Stomach (tissue), 19 donors: ENCODE measurements around the gene TMEM179. TPM values are rescaled to one million over a fixed set of nuclear protein-coding genes. Genes with fewer than 3 reads are reported as not detected.
"Not testable (repeated sequence)": the region's sequence is repeated elsewhere in the genome, so short reads cannot be mapped to it uniquely, and the experiment has no call there.

Source experiments
- DNase-seq, 2 donors: peaks; one replicate each; pipeline versions ENCODE4 v3.0.0 to v3.0.0-alpha.2; 2013 to 2019
- H3K27ac ChIP-seq, 5 donors: fragments of 200-600 bp in 4 of 5; sonication (generic) in 4 of 5; one replicate each; pipeline ENCODE4 v1.5.1; 2013 to 2019; ENCODE audit warnings: mild to moderate bottlenecking in 1 of 5, moderate library complexity in 1 of 5
- H3K27me3 ChIP-seq, 3 donors: fragments of 200-600 bp; sonication (generic); one replicate each; pipeline ENCODE4 v1.5.1; 2017 to 2019; ENCODE audit warnings: mixed run types in 1 of 3
- H3K36me3 ChIP-seq, 4 donors: fragments of 200-600 bp; sonication (generic); 1 replicate in 3 of 4; 2 replicates in 1 of 4; pipeline ENCODE4 v1.5.1; 2016 to 2019
- H3K4me1 ChIP-seq, 4 donors: fragments of 200-600 bp; sonication (generic); one replicate each; pipeline ENCODE4 v1.5.1; 2016 to 2019
- H3K4me3 ChIP-seq, 4 donors: fragments of 200-600 bp; sonication (generic) in 3 of 4; one replicate each; pipeline ENCODE4 v1.5.1; 2016 to 2019; ENCODE audit warnings: mild to moderate bottlenecking in 1 of 4
- H3K9me3 ChIP-seq, 4 donors: fragments of 200-600 bp; sonication (generic); one replicate each; pipeline ENCODE4 v1.5.1; 2016 to 2019
- EP300 ChIP-seq: sonication (generic); formaldehyde crosslinking; IDR thresholded peaks from one replicate; pipeline ENCODE4 v1.6.1; 2017; ENCODE audit warnings: antibody characterized with exemption
- POLR2A ChIP-seq, 4 donors: fragments of 450-650 bp; IDR thresholded peaks; one replicate each; pipeline ENCODE4 v1.6.1; 2016; ENCODE audit warnings: antibody characterized with exemption in 4 of 4, control low read depth in 2 of 4, mild to moderate bottlenecking in 1 of 4, moderate library complexity in 1 of 4
- POLR2AphosphoS5 ChIP-seq, 3 donors: sonication (generic); formaldehyde crosslinking; IDR thresholded peaks; one replicate each; pipeline ENCODE4 v1.6.1; 2016; ENCODE audit warnings: antibody characterized with exemption in 3 of 3
- whole genome bisulfite sequencing, 5 donors: extraction: QIAGEN DNeasy Blood & Tissue Kit in 3 of 5; methylation state at CpG; one replicate each; pipeline versions ENCODE4 v1.1.5 to v1.1.7; 2013 to 2018; 5-methylcytosine and 5-hydroxymethylcytosine counted together
- intact Hi-C: fragments of 100-400 bp; cut with DNase I; formaldehyde crosslinking; loops from one replicate; pipeline ENCODE4 v1.15.1; 2023; ENCODE audit warnings: low total_unique reads
- long read RNA-seq, 10 donors: transcript quantifications; one replicate each; lab custom pipeline, GENCODE V29; 2026
- polyA plus RNA-seq, 3 donors: library from polyadenylated mRNA; stranded (reverse); fragments of 200-250 nt; gene quantifications; one replicate each; pipeline ENCODE4 v1.2.3, GENCODE V29; 2013
- total RNA-seq, 5 donors: library from RNA; depleted of rRNA; stranded (reverse); fragments of >200 nt; gene quantifications; one replicate each; pipeline versions ENCODE4 v1.1.0 to v1.2.3, GENCODE V29; 2014 to 2016
- TF ChIP-seq, protein P1 (sequence below), 7 experiments: fragments of 450-650 bp in 4 of 7; fragments of 200-600 bp in 3 of 7; sonication (generic) in 3 of 7; IDR thresholded peaks; one replicate each; pipeline ENCODE4 v1.5.1; 2016 to 2019; ENCODE audit warnings: antibody characterized with exemption in 7 of 7, control low read depth in 2 of 7, mild to moderate bottlenecking in 1 of 7
- donor health status: healthy with polysubstance abuse.
- donor health status: Bipolar disorder and iron deficiency.
- donor health status: healthy.

Gene TMEM179
- 1 to 10 TPM in 1 of 5 donors, under 1 TPM in 2, not detected in 2; 0.58 to 4.6 (median 0.92) TPM for total RNA-seq
- polyA plus RNA-seq, result 1 to 10 TPM in 1 of 3 donors, under 1 TPM in 1, not detected in 1; 0.87 to 1.4 TPM
- long read RNA-seq, donor 1, partial matches to known transcripts, result 0 of 1 reads
- long read RNA-seq, donor 1, other reads (novel, unspliced or antisense), result 0 of 1 reads
- long read RNA-seq, donor 2, partial matches to known transcripts, result 0 of 1 reads
- long read RNA-seq, donor 2, other reads (novel, unspliced or antisense), result 0 of 1 reads
- long read RNA-seq, donor 3, partial matches to known transcripts, result 0 of 2 reads
- long read RNA-seq, donor 3, other reads (novel, unspliced or antisense), result 0 of 2 reads
- long read RNA-seq, donor 4, partial matches to known transcripts, result 0 of 1 reads
- long read RNA-seq, donor 4, other reads (novel, unspliced or antisense), result 0 of 1 reads
- long read RNA-seq, donor 5, result 0 reads
- long read RNA-seq, donor 6, partial matches to known transcripts, result 0 of 4 reads
- long read RNA-seq, donor 6, other reads (novel, unspliced or antisense), result 0 of 4 reads
- long read RNA-seq, donor 7, partial matches to known transcripts, result 0 of 2 reads
- long read RNA-seq, donor 7, other reads (novel, unspliced or antisense), result 0 of 2 reads
- long read RNA-seq, donor 8, partial matches to known transcripts, result 0 of 1 reads
- long read RNA-seq, donor 8, other reads (novel, unspliced or antisense), result 0 of 1 reads
- long read RNA-seq, donor 9, partial matches to known transcripts, result 0 of 2 reads
- long read RNA-seq, donor 9, other reads (novel, unspliced or antisense), result 0 of 2 reads
- long read RNA-seq, donor 10, partial matches to known transcripts, result 0 of 1 reads
- long read RNA-seq, donor 10, other reads (novel, unspliced or antisense), result 0 of 1 reads

DNA sequence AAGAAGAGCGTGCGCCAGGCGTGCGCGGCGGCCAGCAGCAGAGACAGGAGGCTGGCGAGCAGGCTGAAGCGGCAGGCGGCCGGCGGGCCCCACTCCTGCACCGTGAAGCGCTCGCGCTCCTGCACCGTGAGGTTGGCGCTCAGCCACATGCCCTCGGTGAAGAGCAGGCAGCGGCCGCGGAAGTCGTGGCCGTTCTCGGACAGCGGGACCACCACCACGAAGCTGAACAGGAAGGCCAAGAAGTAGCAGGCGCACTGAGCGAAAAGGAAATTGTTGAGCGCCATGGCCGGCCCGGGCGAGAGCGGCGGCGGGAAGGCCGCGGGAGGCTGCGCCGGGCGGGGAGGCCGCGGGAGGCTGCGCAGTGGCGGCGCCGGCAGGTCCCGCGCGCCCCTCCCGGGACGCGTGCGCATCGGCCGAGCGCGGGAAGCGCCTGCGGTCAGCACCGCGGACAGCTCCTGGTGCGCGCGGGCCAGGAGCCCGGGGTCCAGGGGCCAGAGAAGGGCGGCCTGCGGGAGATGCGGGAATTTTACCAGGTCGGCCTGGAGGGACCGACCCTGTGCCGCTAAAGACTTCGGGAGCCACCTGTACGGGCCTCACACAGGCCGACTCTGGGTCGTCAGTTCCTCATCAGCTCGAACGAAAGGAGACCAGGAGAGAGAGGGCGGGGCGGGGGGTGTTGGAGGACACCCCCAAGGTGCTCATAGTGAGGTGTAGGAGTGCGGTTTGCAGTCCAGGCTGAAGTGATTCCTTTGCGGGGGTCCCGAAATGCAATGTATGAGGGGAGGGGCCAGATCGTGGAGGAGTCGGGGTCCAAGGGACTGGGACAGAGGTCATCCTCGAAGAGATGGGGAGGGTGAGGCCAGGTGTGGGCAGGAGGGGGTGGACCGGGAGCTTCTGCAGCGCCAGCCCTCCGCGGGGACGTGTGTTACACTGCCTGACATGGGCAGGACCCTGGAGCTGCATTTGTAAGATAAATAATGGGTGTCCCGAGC lies at the start of gene TMEM179:
Gene TMEM179, minus strand, starts transcription at position 315 of the 992 bp plus-strand sequence. Its CDS starts 31 bp downstream, at position 284.
- no peak within 1 kb of the TSS for H3K27ac ChIP-seq
- peaks cover 5 to 9% (median 7%) of the 10 kb centered on the region in 4 donors for H3K4me1 ChIP-seq
- H3K4me3 ChIP-seq, result peak within 1 kb of the TSS; percentile 19 to 34 (median 26)
- peaks cover 0 to 87% (median 36%) of the 10 kb centered on the region in 3 donors for H3K27me3 ChIP-seq
- 6 to 25% (median 8%) methylated on average over 26 to 91 of the region's 91 CpGs for WGBS, 5 donors
- TF ChIP-seq EP300 (no peak), POLR2AphosphoS5 (IDR thresholded peaks at IDR 0.05) (no peak), POLR2A (IDR thresholded peaks at IDR 0.05) (no peak)
- TF ChIP-seq, protein P1, sequence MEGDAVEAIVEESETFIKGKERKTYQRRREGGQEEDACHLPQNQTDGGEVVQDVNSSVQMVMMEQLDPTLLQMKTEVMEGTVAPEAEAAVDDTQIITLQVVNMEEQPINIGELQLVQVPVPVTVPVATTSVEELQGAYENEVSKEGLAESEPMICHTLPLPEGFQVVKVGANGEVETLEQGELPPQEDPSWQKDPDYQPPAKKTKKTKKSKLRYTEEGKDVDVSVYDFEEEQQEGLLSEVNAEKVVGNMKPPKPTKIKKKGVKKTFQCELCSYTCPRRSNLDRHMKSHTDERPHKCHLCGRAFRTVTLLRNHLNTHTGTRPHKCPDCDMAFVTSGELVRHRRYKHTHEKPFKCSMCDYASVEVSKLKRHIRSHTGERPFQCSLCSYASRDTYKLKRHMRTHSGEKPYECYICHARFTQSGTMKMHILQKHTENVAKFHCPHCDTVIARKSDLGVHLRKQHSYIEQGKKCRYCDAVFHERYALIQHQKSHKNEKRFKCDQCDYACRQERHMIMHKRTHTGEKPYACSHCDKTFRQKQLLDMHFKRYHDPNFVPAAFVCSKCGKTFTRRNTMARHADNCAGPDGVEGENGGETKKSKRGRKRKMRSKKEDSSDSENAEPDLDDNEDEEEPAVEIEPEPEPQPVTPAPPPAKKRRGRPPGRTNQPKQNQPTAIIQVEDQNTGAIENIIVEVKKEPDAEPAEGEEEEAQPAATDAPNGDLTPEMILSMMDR (IDR thresholded peaks at IDR 0.05), result no peak
- peak in 1 of 2 donors; percentile 87 for DNase-seq
- intact Hi-C loops, result no loop called here
- peaks cover 0 to 3% (median 0%) of the 10 kb centered on the region in 4 donors for H3K9me3 ChIP-seq
- H3K36me3 ChIP-seq, result no peaks in the 10 kb centered on the region

DNA sequence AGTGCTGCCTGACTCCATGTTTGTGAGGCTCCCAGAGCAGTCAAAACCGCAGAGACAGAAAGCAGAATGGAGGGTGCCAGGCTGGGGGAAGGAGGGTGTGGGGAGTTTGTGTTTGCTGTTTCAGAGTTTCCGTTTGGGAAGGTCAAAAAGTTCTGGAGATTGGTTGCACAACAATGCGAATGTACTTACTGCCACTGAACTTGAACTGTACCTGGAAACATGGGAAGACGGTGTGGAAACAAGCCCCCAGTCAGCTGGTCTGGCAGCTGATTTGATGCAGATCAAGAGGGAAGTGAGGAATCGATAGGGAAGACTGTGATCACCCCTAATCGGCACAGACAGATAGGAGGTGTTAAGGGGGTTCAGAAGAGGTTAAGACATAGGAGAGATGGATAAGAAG lies 49.5 kb upstream of the TMEM179 start:
- H3K4me1 ChIP-seq, result peaks cover 4 to 12% (median 10%) of the 10 kb centered on the region in 4 donors
- WGBS, 5 donors, result 32 to 64% (median 55%) methylated on average over 6 of the region's 6 CpGs
- no peak for DNase-seq
- H3K4me3 ChIP-seq, result no peak overlapping the region
- peaks cover 0 to 3% (median 3%) of the 10 kb centered on the region in 3 donors for H3K27me3 ChIP-seq
- no peak overlapping the region for H3K27ac ChIP-seq
- no peaks in the 10 kb centered on the region for H3K9me3 ChIP-seq
- TF ChIP-seq POLR2AphosphoS5 (IDR thresholded peaks at IDR 0.05), result no peak
- TF ChIP-seq POLR2A (IDR thresholded peaks at IDR 0.05), result no peak
- TF ChIP-seq EP300, result no peak
- TF ChIP-seq, protein P1 (IDR thresholded peaks at IDR 0.05), result no peak
- H3K36me3 ChIP-seq, result no peaks in the 10 kb centered on the region
- intact Hi-C loops, result no loop called here

DNA sequence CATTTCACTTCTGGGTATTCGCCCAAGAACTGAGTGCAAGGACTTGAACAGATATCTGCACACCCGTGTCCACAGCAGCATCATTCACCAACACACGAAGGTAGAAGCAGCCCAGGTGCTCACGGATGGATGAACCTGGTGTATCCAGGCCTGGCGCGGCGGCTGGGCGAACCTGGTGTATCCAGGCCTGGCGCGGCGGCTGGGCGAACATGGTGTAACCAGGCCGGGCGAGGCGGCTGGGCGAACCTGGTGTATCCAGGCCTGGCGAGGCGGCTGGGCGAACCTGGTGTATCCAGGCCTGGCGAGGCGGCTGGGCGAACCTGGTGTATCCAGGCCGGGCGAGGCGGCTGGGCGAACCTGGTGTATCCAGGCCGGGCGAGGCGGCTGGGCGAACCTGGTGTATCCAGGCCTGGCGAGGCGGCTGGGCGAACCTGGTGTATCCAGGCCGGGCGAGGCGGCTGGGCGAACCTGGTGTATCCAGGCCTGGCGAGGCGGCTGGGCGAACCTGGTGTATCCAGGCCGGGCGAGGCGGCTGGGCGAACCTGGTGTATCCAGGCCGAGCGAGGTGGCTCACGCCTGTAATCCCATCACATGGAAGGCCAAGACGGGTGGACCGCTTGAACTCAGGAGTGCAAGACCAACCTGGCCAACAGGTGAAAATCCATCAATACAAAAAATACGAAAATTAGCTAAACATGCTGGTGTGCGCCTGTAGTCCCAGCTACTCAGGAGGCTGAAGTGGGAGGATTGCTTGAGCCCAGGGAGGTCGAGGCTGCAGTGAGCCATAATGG lies 48.8 kb upstream of the TMEM179 start:
- H3K27ac ChIP-seq, H3K36me3 ChIP-seq, H3K4me3 ChIP-seq, H3K27me3 ChIP-seq, intact Hi-C loops, DNase-seq, H3K9me3 ChIP-seq: not testable (repeated sequence)
- H3K4me1 ChIP-seq, result peaks cover 4 to 12% (median 10%) of the 10 kb centered on the region in 4 donors
- WGBS, 5 donors, result 94 to 97% (median 95%) methylated on average over 28 to 52 of the region's 52 CpGs

DNA sequence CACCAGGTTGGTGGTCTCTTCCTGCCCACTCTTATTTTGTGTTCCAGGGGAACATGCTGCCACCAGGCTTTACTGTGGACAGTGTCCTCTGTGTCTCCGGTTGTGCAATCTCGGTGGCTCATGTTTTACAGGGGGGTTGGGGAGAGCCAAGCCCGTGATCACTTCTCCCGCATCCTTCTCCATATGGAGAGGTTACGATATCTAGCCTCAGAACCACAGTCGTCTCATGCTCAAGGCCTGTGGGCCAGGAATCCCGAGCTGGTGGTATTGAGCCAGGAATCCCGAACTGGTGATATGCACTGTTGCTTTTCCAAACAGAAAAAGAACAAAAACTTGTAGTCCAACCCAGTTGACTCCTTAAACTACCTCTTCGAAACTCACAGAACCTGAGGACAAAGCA lies 47.8 kb upstream of the TMEM179 start:
- no peak overlapping the region for H3K27ac ChIP-seq
- H3K36me3 ChIP-seq, result no peaks in the 10 kb centered on the region
- WGBS, 5 donors, result 91 to 99% (median 95%) methylated on average over 9 of the region's 9 CpGs
- H3K9me3 ChIP-seq, result no peaks in the 10 kb centered on the region
- intact Hi-C loops, result no loop called here
- peaks cover 0 to 3% (median 0%) of the 10 kb centered on the region in 3 donors for H3K27me3 ChIP-seq
- peaks cover 4 to 12% (median 10%) of the 10 kb centered on the region in 4 donors for H3K4me1 ChIP-seq
- no peak overlapping the region for H3K4me3 ChIP-seq
- DNase-seq, result no peak
- TF ChIP-seq EP300 (no peak), POLR2A (IDR thresholded peaks at IDR 0.05) (no peak), POLR2AphosphoS5 (IDR thresholded peaks at IDR 0.05) (no peak)
- TF ChIP-seq, protein P1 (IDR thresholded peaks at IDR 0.05), result no peak
